Aorta (tissue), 5 donors: ENCODE data around the gene MUC15. TPM values are rescaled to one million over a fixed set of nuclear protein-coding genes. Genes with fewer than 3 reads are reported as not detected.

ENCODE experiments used
- ATAC-seq: fragments of 200-7000 bp; cut with Tn5 transposase; one replicate; pipeline ENCODE4 v1.9.1; 2022; ENCODE audit warnings: moderate library complexity; ENCODE audit not compliant: low FRiP score
- DNase-seq, 2 donors: peaks; one replicate each; pipeline ENCODE4 v3.0.0-alpha.2; 2020
- H3K27ac ChIP-seq, 2 donors: one replicate each; pipeline ENCODE4 v1.5.1; 2013; ENCODE audit warnings: low read length in 2 of 2, mild to moderate bottlenecking in 2 of 2, moderate library complexity in 2 of 2, control low read depth in 1 of 2, inconsistent platforms in 1 of 2, low read depth in 1 of 2
- H3K27me3 ChIP-seq, 2 donors: one replicate each; pipeline ENCODE4 v1.6.1; 2013; ENCODE audit warnings: control low read depth in 1 of 2, low read length in 1 of 2, mild to moderate bottlenecking in 1 of 2, moderate library complexity in 1 of 2; ENCODE audit not compliant: insufficient read depth in 2 of 2, control insufficient read depth in 1 of 2
- H3K36me3 ChIP-seq, 2 donors: one replicate each; pipeline ENCODE4 v1.6.1; 2013; ENCODE audit warnings: control low read depth in 1 of 2, low read length in 1 of 2, mild to moderate bottlenecking in 1 of 2; ENCODE audit not compliant: insufficient read depth in 2 of 2, control insufficient read depth in 1 of 2
- H3K4me1 ChIP-seq, 2 donors: one replicate each; pipeline ENCODE4 v1.6.1; 2013; ENCODE audit warnings: low read length in 2 of 2, control low read depth in 1 of 2, mild to moderate bottlenecking in 1 of 2, moderate library complexity in 1 of 2; ENCODE audit not compliant: insufficient read depth in 2 of 2, control insufficient read depth in 1 of 2
- H3K4me3 ChIP-seq, 2 donors: one replicate each; pipeline ENCODE4 v1.5.1; 2013; ENCODE audit warnings: low read length in 2 of 2, control low read depth in 1 of 2, mild to moderate bottlenecking in 1 of 2
- H3K9me3 ChIP-seq: one replicate; pipeline ENCODE4 v1.6.1; 2013; ENCODE audit warnings: mild to moderate bottlenecking, low read length; ENCODE audit not compliant: control insufficient read depth
- WGBS, 2 donors: extraction: QIAGEN DNeasy Blood & Tissue Kit; methylation state at CpG; one replicate each; pipeline ENCODE4 v1.1.7; 2013; 5-methylcytosine and 5-hydroxymethylcytosine counted together
- intact Hi-C, 2 donors: fragments of 100-400 bp; cut with DNase I; formaldehyde crosslinking; loops; one replicate each; pipeline versions ENCODE4 v1.14.2 to v1.15.0; 2022
- long read RNA-seq, 2 donors: library from polyadenylated mRNA; unstranded; transcript quantifications; one replicate each; pipeline ENCODE4 v2.0.0, GENCODE V29; 2020 to 2021
- polyA plus RNA-seq, 2 donors: library from polyadenylated mRNA; stranded (reverse); fragments of 200-250 nt; gene quantifications; one replicate each; pipeline ENCODE4 v1.2.3, GENCODE V29; 2013
- total RNA-seq, 2 donors: library from RNA; stranded (reverse); fragmentation: NEBNext Ultra II Directional; extraction: Animal tissue kit (Norgen Biotek cat#: 25700); gene quantifications; one replicate each; pipeline ENCODE4 v1.2.1, GENCODE V29; 2021
- donor health status: healthy with polysubstance abuse.
- donor health status: Bipolar disorder and iron deficiency.
- donor health status: DM: no; HTN: no; CAD: no.
- donor health status: DM: no; HTN: no; CAD: no.
- donor health status: DM: yes; HTN: yes; CAD: no.

Gene MUC15, protein sequence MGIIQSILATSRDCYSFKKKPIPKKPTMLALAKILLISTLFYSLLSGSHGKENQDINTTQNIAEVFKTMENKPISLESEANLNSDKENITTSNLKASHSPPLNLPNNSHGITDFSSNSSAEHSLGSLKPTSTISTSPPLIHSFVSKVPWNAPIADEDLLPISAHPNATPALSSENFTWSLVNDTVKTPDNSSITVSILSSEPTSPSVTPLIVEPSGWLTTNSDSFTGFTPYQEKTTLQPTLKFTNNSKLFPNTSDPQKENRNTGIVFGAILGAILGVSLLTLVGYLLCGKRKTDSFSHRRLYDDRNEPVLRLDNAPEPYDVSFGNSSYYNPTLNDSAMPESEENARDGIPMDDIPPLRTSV
- total RNA-seq: not detected
- not detected for polyA plus RNA-seq
- long read RNA-seq, donor 1: 0 reads
- long read RNA-seq, donor 2: 0 reads

GRCh38 chr11:26571861-26572654, at the start of gene MUC15:
TSS of gene MUC15 (minus strand) at chr11:26572263. CDS start at chr11:26567094, 5,169 bp downstream.
- WGBS, 2 donors: 65 to 71% methylated on average over 12 of the region's 12 CpGs
- H3K36me3 ChIP-seq: no peaks in the 10 kb centered on the region
- no peaks in the 10 kb centered on the region for H3K27me3 ChIP-seq
- no peak within 1 kb of the TSS for H3K27ac ChIP-seq
- intact Hi-C loops: no loop called here
- no peak within 1 kb of the TSS for H3K4me3 ChIP-seq
- H3K9me3 ChIP-seq: no peaks in the 10 kb centered on the region
- DNase-seq: no peak
- no peak for ATAC-seq
- H3K4me1 ChIP-seq: no peaks in the 10 kb centered on the region

DNA sequence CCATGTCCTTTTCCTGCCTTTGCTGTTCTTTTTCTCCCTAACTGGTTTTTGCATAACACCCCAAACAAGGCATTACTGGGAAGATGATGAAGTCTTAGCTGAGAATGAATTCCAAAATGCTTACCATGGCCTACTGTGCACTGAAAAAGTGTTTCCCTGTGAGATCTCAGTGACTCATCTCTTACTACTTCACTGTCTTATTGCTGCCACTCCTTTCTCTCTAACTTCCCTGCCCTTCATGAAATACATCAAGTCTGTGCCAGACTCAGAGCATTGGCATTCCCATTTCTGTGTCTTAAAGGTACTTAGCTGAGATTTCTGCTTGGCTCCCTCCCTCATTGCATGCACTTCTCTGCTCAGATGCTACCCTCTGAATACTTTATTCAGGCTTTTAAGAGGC, 49.1 kb upstream of the MUC15 start:
- Histone ChIP-seq H3K4me3 (no peak overlapping the region), H3K9me3 (no peaks in the 10 kb centered on the region), H3K27me3 (no peaks in the 10 kb centered on the region), H3K27ac (no peak overlapping the region), H3K4me1 (no peaks in the 10 kb centered on the region), H3K36me3 (no peaks in the 10 kb centered on the region)
- DNase-seq: no peak
- no peak for ATAC-seq
- intact Hi-C loops: no loop called here

DNA sequence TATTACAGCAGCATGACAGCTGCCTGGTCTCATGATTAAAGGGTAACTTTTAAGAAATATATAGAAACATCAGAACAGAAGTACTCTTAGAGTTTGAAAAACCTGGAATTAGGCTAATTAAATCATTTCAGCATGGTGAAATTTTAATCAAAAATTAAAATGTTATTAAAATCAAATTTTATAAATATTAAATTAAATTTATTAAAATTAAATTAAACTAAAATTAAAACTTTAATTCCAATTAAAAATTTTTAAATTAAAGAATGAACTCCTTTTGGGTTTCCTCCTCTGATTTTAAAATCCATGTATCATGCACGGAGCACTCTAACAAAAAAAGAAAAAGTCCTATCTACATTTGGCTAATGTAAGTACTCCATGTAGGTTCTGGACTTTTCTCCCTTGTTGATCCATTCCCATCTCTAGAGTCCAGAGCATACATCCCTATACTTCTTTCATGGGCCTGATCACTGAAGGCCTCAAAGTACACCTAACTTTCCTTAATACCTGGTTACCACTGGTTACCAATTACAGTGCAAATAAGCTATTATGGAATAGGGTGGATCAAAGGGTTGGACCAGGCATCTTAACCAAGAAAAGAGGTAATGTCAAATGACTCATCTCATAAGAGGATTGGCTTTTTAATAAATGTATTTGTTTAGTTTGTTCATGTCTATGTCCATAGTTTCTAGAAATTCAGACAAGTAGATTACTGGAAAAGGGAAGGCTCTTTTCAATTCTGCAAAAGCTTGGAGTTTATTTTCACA, 48.4 kb upstream of the MUC15 start:
- Histone ChIP-seq H3K4me1 (no peaks in the 10 kb centered on the region), H3K4me3 (no peak overlapping the region), H3K27me3 (no peaks in the 10 kb centered on the region), H3K27ac (no peak overlapping the region), H3K36me3 (no peaks in the 10 kb centered on the region), H3K9me3 (no peaks in the 10 kb centered on the region)
- 94 to 100% methylated on average over 1 of the region's 1 CpG for WGBS, 2 donors
- ATAC-seq: no peak
- DNase-seq: no peak
- intact Hi-C loops: no loop called here

GRCh38 chr11:26618441-26618840, 46.4 kb upstream of the MUC15 start:
- H3K4me1 ChIP-seq: no peaks in the 10 kb centered on the region
- ATAC-seq (no peak), DNase-seq (no peak)
- no peak overlapping the region for H3K4me3 ChIP-seq
- no peak overlapping the region for H3K27ac ChIP-seq
- 43 to 49% methylated on average over 1 of the region's 1 CpG for WGBS, 2 donors
- peaks cover 4% of the 10 kb centered on the region for H3K9me3 ChIP-seq
- intact Hi-C loops: no loop called here
- H3K36me3 ChIP-seq: no peaks in the 10 kb centered on the region
- H3K27me3 ChIP-seq: no peaks in the 10 kb centered on the region

- no peaks in the 10 kb centered on the region for H3K27me3 ChIP-seq
- intact Hi-C loops: no loop called here
- DNase-seq (peak in 1 of 2 donors; percentile 62), ATAC-seq (peak; percentile 44)
- no peaks in the 10 kb centered on the region for H3K4me1 ChIP-seq
- peaks cover 4% of the 10 kb centered on the region for H3K9me3 ChIP-seq
- H3K36me3 ChIP-seq: no peaks in the 10 kb centered on the region
- no peak overlapping the region for H3K27ac ChIP-seq
- no peak overlapping the region for H3K4me3 ChIP-seq
- WGBS, 2 donors: 60 to 90% methylated on average over 2 of the region's 2 CpGs
Measured at GRCh38 chr11:26613759-26614158, 41.7 kb upstream of the MUC15 start.

- no peak for DNase-seq
- no peaks in the 10 kb centered on the region for H3K27me3 ChIP-seq
- no peak overlapping the region for H3K27ac ChIP-seq
- WGBS, 2 donors: 72 to 81% methylated on average over 9 of the region's 9 CpGs
- no peaks in the 10 kb centered on the region for H3K36me3 ChIP-seq
- no peaks in the 10 kb centered on the region for H3K4me1 ChIP-seq
- no peak overlapping the region for H3K4me3 ChIP-seq
- no peak for ATAC-seq
- peaks cover under 1% of the 10 kb centered on the region for H3K9me3 ChIP-seq
- intact Hi-C loops: no loop called here
Measured at GRCh38 chr11:26608507-26609146, 36.6 kb upstream of the MUC15 start.

GRCh38 chr11:26607725-26608506, 35.9 kb upstream of the MUC15 start:
- intact Hi-C loops: no loop called here
- Histone ChIP-seq H3K9me3 (no peaks in the 10 kb centered on the region), H3K36me3 (no peaks in the 10 kb centered on the region), H3K27ac (no peak overlapping the region), H3K27me3 (no peaks in the 10 kb centered on the region), H3K4me3 (no peak overlapping the region), H3K4me1 (no peaks in the 10 kb centered on the region)
- ATAC-seq (no peak), DNase-seq (no peak)
- 72 to 78% methylated on average over 7 of the region's 7 CpGs for WGBS, 2 donors
